ENCODE results near the gene PPP2R2D. TPM values are rescaled to one million over a fixed set of nuclear protein-coding genes. Genes with fewer than 3 reads are reported as not detected.

Gene PPP2R2D
- total RNA-seq, 1 experiment from 2014 or later: 21.3 TPM

- no peak for DNase-seq (ENCODE audit: low spot score)
Measured at GRCh38 chr10:131998050-131998844, 97.4 kb downstream of the PPP2R2D start.

DNA sequence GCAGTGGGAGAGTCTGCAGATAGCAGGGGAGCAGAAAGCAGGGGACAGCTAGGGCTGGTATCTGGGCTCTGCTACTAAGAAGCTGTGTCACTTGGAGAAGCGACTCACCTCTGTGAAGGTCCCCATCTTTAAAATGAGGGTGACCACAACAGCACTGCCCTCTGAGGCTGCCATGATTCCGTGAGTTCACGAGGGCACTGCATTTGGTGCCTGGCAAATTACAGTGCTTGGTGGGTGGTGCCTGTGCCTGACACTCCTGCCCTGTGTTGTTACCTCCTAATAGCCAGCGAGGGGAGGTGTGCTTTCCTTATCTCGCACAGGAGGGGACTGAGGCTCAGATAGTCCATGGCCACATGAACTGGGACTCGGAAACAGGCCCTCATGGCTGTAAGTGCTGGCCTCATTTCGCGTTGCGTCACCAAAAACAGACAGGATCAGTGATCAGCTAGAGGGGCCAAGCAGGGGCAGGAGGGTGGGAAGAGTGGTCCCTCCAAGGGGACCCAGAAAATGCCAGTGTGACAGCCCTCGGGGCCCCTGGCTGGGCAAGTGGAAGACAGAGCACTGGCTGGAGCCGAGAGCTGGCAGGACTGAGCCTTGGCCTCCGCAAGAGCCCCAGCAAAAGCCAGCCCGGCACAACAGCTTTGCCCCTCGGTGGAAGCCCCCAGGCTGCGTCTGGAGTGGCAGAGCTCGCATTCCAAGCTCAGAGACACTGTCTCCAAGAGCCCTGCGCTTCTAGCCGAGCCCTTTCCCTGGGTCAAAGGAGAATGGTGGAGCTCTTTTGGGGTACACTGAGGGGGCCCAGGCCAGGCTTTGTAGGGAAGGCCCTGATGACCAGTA lies 98.3 kb downstream of the PPP2R2D start:
- no peak for DNase-seq (ENCODE audit: low spot score)

GRCh38 chr10:132001238-132001972 lies 100.6 kb downstream of the PPP2R2D start:
- peak; percentile 76 for DNase-seq (ENCODE audit: low spot score)

DNA sequence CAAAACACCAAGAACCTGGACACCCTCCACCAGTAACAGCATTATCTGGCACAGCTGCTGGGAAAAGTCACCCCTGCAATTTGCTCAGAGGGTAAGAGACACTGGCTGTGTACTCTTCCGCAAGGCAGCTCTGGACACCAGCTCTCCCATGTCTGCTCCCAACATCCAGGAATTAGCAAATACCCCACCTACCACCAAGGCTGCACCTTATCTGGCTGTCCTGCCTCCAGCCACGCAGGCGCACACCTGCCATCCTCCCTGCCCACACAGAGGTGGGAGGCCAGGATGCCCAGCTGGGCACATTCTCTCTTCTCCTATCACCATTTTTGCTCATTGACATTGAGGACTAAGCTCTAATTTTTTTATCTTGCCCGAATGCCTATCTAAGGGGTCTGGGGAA lies 101.2 kb downstream of the PPP2R2D start:
- no peak for DNase-seq (ENCODE audit: low spot score)

GRCh38 chr10:132003282-132003924 lies 102.6 kb downstream of the PPP2R2D start:
- no peak for DNase-seq (ENCODE audit: low spot score)

DNA sequence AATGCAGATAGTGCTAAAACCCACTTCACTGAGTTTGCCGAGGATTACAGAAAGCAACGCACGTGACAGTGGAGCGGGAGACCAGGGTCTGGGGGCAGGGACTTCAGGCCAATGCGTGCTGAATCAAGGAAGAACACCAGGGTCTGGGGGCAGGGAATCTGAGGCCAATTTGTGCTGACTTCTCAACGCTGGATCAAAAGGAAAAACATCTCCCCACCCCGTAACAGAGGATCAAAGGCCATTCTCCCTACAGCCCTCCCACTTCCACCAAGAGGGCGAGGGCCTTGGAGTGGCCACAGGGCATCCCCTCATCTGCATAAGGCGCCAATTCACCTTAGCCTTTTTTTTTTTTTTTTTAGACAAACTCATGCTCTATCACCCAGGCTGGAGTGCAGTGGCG lies 103.2 kb downstream of the PPP2R2D start:
- no peak for DNase-seq (ENCODE audit: low spot score)

GRCh38 chr10:132005147-132005546 lies 104.3 kb downstream of the PPP2R2D start:
- DNase-seq (ENCODE audit: low spot score): peak; percentile 10

- DNase-seq (ENCODE audit: low spot score): no peak
Measured at GRCh38 chr10:132006966-132007365, 106.2 kb downstream of the PPP2R2D start.

- DNase-seq (ENCODE audit: low spot score): no peak
Measured at GRCh38 chr10:132007681-132008080, 106.9 kb downstream of the PPP2R2D start.

Other genes starting within 250 kb of the PPP2R2D start
- gene BNIP3, start 80.9 kb downstream of the PPP2R2D start, total RNA-seq (2014; rRNA removed; shearing (Covaris generic)): 67.9 and 79.3 TPM in 2 replicates
- 0.26 and 0.64 TPM in 2 replicates for gene JAKMIP3, start 164.9 kb downstream of the PPP2R2D start, total RNA-seq (2014; rRNA removed; shearing (Covaris generic))